ENCODE data around the gene ASCC3. TPM values are rescaled to one million over a fixed set of nuclear protein-coding genes. Genes with fewer than 3 reads are reported as not detected.
"Not testable (repeated sequence)": the region's sequence is repeated elsewhere in the genome, so short reads cannot be mapped to it uniquely, and the experiment has no call there.

The ASCC3 gene
- total RNA-seq, 1 experiment from 2014 or later, result 61.8 TPM

DNA sequence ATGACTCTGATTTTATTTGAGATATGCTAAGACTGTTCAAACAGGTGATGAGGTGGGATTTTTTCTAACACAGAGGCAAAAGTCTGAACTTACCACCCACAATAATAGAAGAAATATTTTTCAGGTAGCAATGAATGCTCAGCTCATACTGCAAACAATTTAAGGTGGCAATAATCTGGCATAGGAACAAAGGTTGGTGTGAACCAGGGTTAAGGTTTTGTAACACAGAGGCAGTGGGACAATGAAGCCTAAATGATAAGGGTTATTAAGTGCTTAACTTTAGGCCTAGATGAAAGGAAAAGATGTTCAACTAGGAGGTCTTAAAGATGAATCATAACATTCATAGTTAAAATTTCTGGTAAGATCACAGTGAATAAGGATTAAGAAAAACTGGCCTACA is 4.9 kb downstream of the ASCC3 start:
- Histone ChIP-seq H3K4me3 (no peak overlapping the region), H3K4me1 (replicated peaks) (peaks cover 4% of the 10 kb centered on the region; the same call in 1 of the 2 replicates), H3K27me3 (replicated peaks) (no peaks in the 10 kb centered on the region), H3K36me3 (peaks cover 21% of the 10 kb centered on the region), H3K27ac (no peak overlapping the region), H3K9me3 (replicated peaks) (no peaks in the 10 kb centered on the region)
- DNase-seq (ENCODE audit: low read depth in 1 of 2, low spot score in 2 of 2), result no peak

DNA sequence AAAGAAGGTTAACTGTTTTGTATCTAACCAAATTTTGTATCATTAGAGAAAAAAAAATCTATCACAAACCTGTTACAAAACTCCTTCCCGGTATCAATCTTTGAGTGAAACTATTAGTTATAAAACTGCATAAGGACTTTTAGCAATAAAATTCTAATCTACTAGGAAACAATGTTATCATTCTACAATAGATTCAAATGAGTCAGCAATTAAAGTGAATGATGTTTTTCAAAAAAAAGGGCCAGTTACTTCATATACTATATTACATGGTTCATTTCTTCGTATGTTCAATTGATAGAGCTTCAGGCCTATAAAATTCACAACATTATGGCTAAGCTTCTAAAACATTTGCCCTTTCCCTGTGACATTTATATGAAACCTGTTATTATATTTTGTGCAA is 15.6 kb downstream of the ASCC3 start:
- H3K9me3 ChIP-seq (replicated peaks), result no peaks in the 10 kb centered on the region
- H3K36me3 ChIP-seq, result peaks cover 57% of the 10 kb centered on the region
- H3K27me3 ChIP-seq (replicated peaks), result no peaks in the 10 kb centered on the region
- no peak overlapping the region for H3K27ac ChIP-seq
- H3K4me1 ChIP-seq (replicated peaks), result no peaks in the 10 kb centered on the region
- H3K4me3 ChIP-seq, result no peak overlapping the region
- DNase-seq (ENCODE audit: low read depth in 1 of 2, low spot score in 2 of 2), result no peak

DNA sequence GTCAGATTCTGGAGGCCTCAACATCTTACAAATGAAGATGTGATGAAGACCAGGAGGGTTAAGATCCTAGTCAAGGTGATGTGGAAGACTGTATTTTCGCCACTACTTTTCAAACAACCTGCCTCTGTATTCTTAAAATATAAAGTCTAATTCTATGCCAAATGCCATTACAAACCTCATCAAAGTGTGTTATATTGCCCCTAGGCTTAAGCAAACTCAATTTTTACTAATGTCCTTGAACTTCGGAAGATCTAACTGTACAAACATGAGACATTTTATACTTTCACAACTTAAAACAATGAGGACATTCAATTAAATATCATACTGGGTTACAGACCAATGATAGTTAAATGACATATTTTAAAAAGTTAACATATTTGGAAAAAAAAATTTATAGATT is 19.1 kb downstream of the ASCC3 start:
- no peak for DNase-seq (ENCODE audit: low read depth in 1 of 2, low spot score in 2 of 2)
- Histone ChIP-seq H3K9me3 (replicated peaks) (no peaks in the 10 kb centered on the region), H3K27me3 (replicated peaks) (no peaks in the 10 kb centered on the region), H3K27ac (no peak overlapping the region), H3K4me1 (replicated peaks) (no peaks in the 10 kb centered on the region), H3K36me3 (peaks cover 61% of the 10 kb centered on the region), H3K4me3 (no peak overlapping the region)

DNA sequence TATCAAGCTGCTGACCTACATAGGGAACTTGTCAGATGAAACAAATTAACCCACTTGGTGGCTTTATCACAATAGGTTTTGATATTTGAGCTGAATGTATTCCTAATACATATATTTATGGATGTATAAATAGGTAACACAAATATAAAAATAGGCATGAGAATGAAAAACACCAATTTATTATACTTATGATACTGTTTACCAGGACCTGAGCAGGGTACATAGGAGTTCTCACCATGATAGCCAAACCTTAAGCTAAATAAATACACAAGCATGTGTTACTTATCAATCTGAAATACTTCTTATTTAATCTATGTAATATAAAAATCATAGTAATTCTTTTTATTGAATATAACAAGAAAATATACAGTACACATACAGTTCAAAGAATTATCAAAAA is 25.0 kb downstream of the ASCC3 start:
- Histone ChIP-seq H3K36me3 (peaks cover 25% of the 10 kb centered on the region), H3K4me3 (no peak overlapping the region), H3K4me1 (replicated peaks) (no peaks in the 10 kb centered on the region), H3K27me3 (replicated peaks) (no peaks in the 10 kb centered on the region), H3K27ac (no peak overlapping the region), H3K9me3 (replicated peaks) (no peaks in the 10 kb centered on the region)
- DNase-seq (ENCODE audit: low read depth in 1 of 2, low spot score in 2 of 2), result no peak

DNA sequence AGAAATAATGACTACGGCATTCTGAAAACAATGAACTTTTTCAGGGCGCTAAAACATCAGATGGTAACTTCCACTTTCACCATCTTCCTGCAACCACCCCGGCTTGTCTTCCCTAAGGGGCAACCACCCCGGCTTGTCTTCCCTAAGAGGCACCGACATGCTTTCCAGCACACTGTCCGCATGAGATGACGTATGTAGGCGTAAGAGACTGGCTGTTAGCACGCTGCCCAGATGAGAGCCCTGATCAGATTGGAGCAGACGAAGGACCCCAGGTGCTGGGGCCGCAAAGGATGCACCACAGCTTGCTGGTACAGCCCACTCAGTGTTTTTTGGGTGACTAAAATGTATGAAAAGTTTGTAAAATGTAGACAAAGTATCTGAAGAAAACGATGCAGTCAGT is 29.3 kb downstream of the ASCC3 start:
- Histone ChIP-seq H3K9me3 (replicated peaks) (no peaks in the 10 kb centered on the region), H3K4me3 (no peak overlapping the region), H3K27ac (no peak overlapping the region), H3K27me3 (replicated peaks) (no peaks in the 10 kb centered on the region), H3K36me3 (peaks cover 18% of the 10 kb centered on the region), H3K4me1 (replicated peaks) (no peaks in the 10 kb centered on the region)
- DNase-seq (ENCODE audit: low read depth in 1 of 2, low spot score in 2 of 2), result no peak

DNA sequence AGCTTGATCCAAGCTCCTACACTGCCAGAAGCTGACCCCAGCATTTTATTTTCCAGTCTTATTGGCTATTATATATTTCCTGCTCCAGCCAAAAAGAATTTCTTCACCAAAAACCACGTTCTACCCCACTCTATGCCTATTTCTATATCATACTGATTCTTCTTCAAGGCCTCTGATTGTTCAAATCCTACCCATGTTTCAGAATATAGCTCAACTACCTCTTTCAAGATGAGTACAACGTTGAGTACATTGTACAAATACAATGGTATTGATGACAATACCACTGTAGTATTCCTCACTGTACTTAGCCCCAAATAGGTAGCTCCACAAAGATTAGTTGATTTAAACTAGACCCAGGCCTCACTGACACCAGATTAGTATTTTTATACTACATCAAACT is 31.0 kb downstream of the ASCC3 start:
- Histone ChIP-seq H3K9me3 (replicated peaks) (no peaks in the 10 kb centered on the region), H3K4me1 (replicated peaks) (no peaks in the 10 kb centered on the region), H3K4me3 (no peak overlapping the region), H3K27me3 (replicated peaks) (no peaks in the 10 kb centered on the region), H3K27ac (no peak overlapping the region), H3K36me3 (peaks cover 15% of the 10 kb centered on the region)
- DNase-seq (ENCODE audit: low read depth in 1 of 2, low spot score in 2 of 2), result no peak

DNA sequence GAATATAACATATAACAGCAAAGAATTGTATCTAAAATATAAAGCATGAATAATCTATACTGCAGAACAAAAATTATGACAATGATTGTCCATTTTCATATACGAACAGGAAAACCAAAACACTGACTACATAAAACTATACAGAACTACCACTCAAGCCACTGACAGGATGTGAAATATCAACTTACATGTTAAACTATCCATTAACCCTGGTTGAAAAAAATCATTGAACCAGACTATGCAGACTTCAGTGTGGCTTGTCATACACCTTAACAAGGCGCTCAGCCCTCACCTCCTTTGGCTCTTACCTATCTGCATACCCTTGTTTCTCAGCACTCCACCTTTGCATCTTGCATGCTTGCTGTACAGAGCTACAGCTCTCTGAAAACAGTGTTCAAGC is 34.9 kb downstream of the ASCC3 start:
- Histone ChIP-seq H3K9me3 (replicated peaks) (no peaks in the 10 kb centered on the region), H3K27me3 (replicated peaks) (no peaks in the 10 kb centered on the region), H3K27ac (no peak overlapping the region), H3K4me1 (replicated peaks) (no peaks in the 10 kb centered on the region), H3K4me3 (no peak overlapping the region), H3K36me3 (peaks cover 15% of the 10 kb centered on the region)
- DNase-seq (ENCODE audit: low read depth in 1 of 2, low spot score in 2 of 2), result no peak

DNA sequence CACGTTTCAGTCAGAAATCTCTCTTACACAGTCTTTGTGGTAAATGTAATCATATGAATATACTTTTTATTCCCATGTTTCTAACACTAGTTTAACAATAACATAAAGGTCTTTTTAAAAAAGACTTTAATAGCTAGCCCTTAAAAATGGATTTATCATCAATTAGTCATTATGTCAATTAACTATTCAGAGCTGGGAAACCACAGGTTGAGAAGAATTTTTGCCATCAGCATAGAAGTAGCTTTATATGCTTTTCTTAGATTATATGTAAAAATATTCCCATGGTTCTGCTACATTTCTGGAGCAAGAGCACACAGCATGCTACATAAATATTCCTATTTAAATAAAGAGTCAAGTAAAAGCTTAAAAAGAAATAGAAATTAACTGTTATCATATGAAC is 35.5 kb downstream of the ASCC3 start:
- H3K27ac ChIP-seq, result no peak overlapping the region
- DNase-seq (ENCODE audit: low read depth in 1 of 2, low spot score in 2 of 2), result no peak
- no peaks in the 10 kb centered on the region for H3K9me3 ChIP-seq (replicated peaks)
- H3K4me1 ChIP-seq (replicated peaks), result no peaks in the 10 kb centered on the region
- H3K36me3 ChIP-seq, result peaks cover 15% of the 10 kb centered on the region
- H3K4me3 ChIP-seq, result no peak overlapping the region
- no peaks in the 10 kb centered on the region for H3K27me3 ChIP-seq (replicated peaks)

DNA sequence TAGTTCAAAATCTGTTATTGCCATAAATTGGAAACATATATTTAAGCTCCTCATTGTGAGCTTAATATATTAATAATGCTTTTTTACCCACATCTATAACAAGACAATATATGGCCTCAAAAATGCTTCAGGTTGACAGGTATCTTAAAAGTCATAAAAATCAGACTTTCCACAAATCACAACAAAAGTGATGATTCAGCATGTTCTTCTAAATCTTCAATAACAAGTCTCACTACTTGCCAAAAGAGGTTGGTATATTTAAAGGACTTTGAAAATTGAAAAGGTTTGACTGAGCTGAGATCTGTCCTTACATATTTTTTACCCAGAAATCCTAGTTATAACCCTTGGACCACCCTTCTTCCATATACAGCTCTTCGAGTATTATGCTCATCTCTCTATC is 41.7 kb downstream of the ASCC3 start:
- H3K4me1 ChIP-seq (replicated peaks), result no peaks in the 10 kb centered on the region
- peaks cover 3% of the 10 kb centered on the region; the same call in 1 of the 2 replicates for H3K36me3 ChIP-seq
- H3K4me3 ChIP-seq, result no peak overlapping the region
- no peaks in the 10 kb centered on the region for H3K27me3 ChIP-seq (replicated peaks)
- no peak for DNase-seq (ENCODE audit: low read depth in 1 of 2, low spot score in 2 of 2)
- no peak overlapping the region for H3K27ac ChIP-seq
- no peaks in the 10 kb centered on the region for H3K9me3 ChIP-seq (replicated peaks)

DNA sequence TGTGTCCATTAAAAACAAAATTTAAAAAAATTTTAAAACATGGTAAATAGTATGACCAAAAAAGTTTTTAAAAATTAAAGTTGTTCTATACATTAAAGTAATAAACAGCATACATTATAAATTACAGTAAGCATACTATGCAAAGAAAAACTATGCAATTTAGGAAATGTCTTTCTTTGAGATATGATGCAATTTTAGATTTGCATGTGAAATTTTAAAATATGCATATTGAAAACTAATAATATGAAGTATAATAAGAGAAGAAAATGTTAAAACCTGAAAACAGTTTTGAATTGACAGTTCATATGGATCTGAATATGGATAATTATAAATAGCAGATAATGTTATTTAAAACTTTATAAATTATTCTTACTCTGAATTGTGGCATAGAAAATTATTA is 43.1 kb downstream of the ASCC3 start:
- Histone ChIP-seq H3K27me3 (replicated peaks) (no peaks in the 10 kb centered on the region), H3K9me3 (replicated peaks) (no peaks in the 10 kb centered on the region), H3K27ac (no peak overlapping the region), H3K4me1 (replicated peaks) (peaks cover 4% of the 10 kb centered on the region), H3K36me3 (peaks cover 3% of the 10 kb centered on the region; the same call in 1 of the 2 replicates), H3K4me3 (no peak overlapping the region)
- DNase-seq (ENCODE audit: low read depth in 1 of 2, low spot score in 2 of 2), result no peak

DNA sequence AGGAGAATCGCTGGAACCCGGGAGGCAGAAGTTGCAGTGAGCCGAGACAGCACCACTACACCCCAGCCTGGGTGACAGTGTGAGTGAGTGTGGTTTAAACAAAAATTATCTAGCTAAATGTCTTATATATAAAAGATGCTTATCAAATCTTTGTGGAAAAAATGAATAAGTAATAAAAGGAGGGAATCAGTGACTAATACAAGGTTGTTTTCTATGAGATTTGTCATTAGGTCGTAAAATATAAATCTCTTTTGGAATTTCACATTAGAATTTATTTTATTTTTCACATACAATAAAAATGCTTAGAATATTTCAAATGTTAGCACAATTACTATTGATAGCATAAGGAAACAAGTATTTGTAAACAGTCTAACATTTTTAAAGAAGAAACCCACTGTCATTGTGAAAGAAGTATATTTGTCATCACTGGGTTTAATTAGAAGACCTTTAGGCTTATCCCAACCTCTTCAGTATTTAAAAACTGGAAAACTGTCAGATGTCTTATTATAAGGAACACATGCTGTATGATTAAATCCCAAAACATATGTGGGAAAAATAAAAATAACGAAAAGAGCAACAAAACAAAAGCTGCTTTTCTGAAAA is 47.1 kb downstream of the ASCC3 start:
- Histone ChIP-seq H3K27me3 (replicated peaks) (no peaks in the 10 kb centered on the region), H3K27ac (peak overlapping the region; percentile 15; the same call in 1 of the 2 replicates), H3K4me1 (replicated peaks) (peaks cover 4% of the 10 kb centered on the region), H3K9me3 (replicated peaks) (no peaks in the 10 kb centered on the region), H3K4me3 (no peak overlapping the region), H3K36me3 (peaks cover 3% of the 10 kb centered on the region)
- DNase-seq (ENCODE audit: low read depth in 1 of 2, low spot score in 2 of 2), result peak in 1 of 2 experiments; percentile 17

DNA sequence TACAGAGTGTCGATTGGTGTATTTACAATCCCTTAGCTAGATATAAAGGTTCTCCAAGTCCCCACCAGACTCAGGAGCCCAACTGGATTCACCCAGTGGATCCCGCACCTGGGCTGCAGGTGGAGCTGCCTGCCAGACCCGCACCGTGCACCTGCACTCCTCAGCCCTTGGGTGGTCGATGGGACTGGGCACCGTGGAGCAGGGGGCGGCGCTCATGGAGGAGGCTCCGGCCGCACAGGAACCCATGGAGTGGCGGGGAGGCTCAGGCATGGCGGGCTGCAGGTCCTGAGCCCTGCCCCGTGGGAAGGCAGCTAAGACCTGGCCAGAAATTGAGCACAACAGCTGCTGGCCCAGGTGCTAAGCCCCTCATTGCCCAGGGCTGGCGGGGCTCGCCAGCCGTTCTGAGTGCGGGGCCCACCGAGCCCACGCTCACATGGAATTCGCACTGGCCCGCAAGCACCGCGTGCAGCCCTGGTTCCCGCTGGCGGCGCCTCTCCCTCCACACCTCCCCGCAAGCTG is 52.0 kb downstream of the ASCC3 start:
- not testable (repeated sequence) for H3K4me1 ChIP-seq (replicated peaks); DNase-seq (ENCODE audit: low read depth in 1 of 2, low spot score in 2 of 2); H3K36me3 ChIP-seq; H3K27ac ChIP-seq; H3K27me3 ChIP-seq (replicated peaks); H3K4me3 ChIP-seq; H3K9me3 ChIP-seq (replicated peaks)

DNA sequence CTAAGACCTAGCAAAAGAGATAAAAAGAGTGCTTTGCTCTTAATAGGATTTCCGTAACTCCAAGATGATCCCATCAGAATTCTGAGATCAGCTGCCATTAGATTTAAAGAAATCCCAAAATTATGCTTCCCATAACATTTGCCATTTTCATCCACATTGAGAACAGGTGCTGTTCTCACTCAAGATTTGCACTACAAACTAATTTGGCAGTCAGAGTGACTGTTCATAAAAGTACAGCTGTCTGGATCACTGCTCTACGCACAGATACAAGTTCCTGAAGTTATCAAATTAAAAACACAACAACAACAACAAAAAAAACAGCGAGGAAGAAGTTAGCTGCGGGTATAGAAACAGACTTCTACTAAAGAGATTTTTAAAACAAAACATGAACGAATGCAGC is 58.1 kb downstream of the ASCC3 start:
- Histone ChIP-seq H3K27ac (no peak overlapping the region), H3K36me3 (0 out of 2 replicates have a peak, but pooled peaks cover 3% of the 10 kb centered on the region), H3K9me3 (replicated peaks) (no peaks in the 10 kb centered on the region; the same call in 1 of the 2 replicates), H3K4me3 (no peak overlapping the region), H3K27me3 (replicated peaks) (no peaks in the 10 kb centered on the region), H3K4me1 (replicated peaks) (peaks cover 4% of the 10 kb centered on the region)
- DNase-seq (ENCODE audit: low read depth in 1 of 2, low spot score in 2 of 2), result no peak

DNA sequence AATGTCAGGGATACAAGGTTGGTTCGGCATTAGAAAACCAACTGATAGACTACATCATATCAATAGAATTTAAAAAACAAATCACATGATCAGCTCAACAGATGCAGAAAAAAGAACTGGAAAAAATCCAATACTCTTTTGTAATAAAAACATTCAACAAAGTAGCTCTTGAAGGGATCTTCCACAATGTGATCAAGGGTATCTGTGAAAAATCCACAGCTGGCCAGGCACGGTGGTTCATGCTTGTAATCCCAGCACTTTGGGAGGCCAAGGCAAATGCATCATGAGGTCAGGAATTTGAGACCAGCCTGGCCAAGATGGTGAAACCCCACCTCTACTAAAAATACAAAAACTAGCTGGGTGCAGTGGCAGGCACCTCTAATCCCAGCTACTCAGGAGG is 63.1 kb downstream of the ASCC3 start:
- Histone ChIP-seq H3K27me3 (replicated peaks) (no peaks in the 10 kb centered on the region), H3K27ac (no peak overlapping the region), H3K4me1 (replicated peaks) (peaks cover 4% of the 10 kb centered on the region), H3K9me3 (replicated peaks) (no peaks in the 10 kb centered on the region; the same call in 1 of the 2 replicates), H3K4me3 (no peak overlapping the region), H3K36me3 (no peaks in the 10 kb centered on the region)
- no peak for DNase-seq (ENCODE audit: low read depth in 1 of 2, low spot score in 2 of 2)

DNA sequence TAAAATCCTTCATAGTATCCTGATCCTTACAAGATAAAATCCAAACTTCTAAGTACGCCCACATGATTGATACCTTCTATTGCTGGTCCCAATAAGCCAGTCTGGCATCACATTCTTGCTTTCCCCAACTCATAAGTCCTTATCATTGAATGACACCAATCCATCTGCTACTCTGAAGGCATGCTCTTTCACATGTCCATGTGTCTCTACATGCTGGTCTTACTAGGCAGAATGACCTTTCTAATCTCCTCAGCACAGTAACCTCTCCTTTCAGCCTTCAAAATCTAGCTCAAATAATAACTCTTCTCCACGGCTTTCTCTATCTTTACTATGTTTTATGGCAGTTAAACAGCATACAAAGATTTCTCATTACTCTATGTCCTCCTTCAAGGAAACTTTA is 71.1 kb downstream of the ASCC3 start:
- no peak for DNase-seq (ENCODE audit: low read depth in 1 of 2, low spot score in 2 of 2)
- peaks cover 7% of the 10 kb centered on the region for H3K36me3 ChIP-seq
- H3K4me1 ChIP-seq (replicated peaks), result peaks cover 5% of the 10 kb centered on the region; the same call in 1 of the 2 replicates

More for the DNA sequence above, 71.1 kb downstream of the ASCC3 start:
- Histone ChIP-seq H3K9me3 (replicated peaks) (no peaks in the 10 kb centered on the region), H3K4me3 (no peak overlapping the region), H3K27ac (no peak overlapping the region), H3K27me3 (replicated peaks) (no peaks in the 10 kb centered on the region)
